GM19463 (cell line): Measurements from ENCODE around the gene LMCD1.

Experiments used
- ATAC-seq: cut with Tn5 transposase; IDR thresholded peaks from one replicate; pipeline ENCODE4 v1.9.1; 2021; ENCODE audit warnings: mild to moderate bottlenecking, moderate library complexity; ENCODE audit not compliant: unreplicated experiment

Gene LMCD1

DNA sequence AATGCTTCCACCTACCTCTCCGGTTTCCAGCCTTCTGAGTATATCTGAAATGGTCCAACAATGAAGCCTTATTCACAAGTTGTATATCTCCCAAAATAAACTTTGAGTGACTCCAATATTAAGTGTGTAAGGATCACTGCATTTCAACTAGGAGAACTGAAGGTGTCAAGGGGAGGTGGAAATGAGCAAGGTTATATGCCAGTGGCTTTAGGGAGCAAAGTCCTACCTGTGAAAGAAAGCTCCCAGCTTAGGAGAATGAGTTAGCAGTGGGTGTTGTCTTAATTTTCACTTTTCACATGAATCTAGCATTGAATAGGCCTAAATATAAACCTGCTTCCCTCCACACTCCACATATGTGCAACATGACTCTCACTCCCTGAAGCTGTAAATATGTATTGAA lies 29.0 kb downstream of the LMCD1 start:
- ATAC-seq: no peak

DNA sequence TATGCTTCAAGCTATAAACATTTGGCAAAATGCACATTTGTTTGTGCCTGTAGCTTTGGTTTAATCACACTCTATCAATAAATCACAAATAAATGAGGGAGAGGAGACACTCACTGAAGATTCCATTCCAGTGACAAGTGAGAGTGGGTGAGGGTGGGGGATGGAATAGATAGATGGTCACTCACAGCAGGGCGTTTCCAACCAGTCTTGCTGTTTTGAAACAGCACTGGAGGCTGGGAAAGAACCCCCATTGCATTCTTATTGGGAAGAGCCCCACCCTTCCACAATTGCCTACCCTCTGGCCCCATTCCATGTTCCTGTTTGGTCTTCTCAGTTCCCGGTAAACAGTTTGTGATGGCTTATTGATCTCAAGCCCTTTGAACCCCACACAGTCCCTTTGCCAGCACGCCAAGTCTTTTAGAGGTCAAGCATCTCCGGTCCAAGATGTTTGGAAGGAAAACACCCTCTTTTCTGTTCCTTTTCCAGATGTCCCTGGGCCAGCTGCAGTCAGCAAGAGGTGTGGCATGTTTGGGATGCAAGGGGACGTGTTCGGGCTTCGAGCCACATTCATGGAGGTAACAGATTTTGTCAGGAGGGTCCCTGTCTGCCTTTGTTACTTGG lies 30.7 kb downstream of the LMCD1 start:
- no peak for ATAC-seq

DNA sequence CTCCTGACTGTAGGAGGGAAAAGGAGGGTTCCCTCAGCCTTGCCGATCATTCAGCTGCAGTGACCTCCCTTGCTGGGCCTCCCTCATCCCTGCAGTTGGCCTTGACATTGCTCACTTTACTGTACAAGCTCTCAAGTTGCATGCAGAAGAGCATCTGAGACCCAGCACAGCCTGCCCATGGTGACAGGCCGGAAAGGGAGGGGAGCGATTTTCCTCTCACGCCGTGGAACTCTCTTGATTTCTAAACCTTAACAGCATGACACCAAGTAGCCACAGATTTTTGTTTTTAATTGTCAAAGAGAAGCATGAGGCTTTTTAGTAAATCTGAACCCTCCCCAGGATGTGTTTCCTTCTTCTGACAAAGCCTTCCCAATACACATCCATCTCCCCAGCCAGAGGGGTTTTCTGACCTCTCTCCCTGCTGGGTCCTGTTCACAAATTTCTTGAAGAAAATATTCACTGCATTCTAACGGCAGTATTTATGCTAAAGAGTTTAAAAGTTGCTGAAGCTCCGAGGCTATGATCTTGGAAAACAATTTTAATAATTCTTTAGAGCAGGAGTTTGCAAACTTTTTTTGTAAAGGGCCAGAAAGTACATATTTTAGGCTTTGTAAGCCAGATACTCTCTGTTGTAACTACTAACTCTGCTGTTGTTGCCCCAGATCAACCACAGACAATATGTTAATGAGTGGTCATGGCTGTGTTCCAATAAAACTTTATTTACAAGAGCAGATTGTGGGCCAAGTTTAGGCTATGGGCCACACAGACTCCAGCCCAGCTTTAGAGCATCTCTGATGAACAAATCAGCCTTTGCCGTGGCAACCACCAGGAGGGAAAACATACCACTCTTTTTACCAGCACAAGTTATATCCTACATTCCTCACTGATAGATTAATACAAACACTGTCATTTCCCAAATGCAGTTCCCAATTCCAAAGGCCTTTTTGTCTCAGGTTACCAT lies 34.8 kb downstream of the LMCD1 start:
- no peak for ATAC-seq

DNA sequence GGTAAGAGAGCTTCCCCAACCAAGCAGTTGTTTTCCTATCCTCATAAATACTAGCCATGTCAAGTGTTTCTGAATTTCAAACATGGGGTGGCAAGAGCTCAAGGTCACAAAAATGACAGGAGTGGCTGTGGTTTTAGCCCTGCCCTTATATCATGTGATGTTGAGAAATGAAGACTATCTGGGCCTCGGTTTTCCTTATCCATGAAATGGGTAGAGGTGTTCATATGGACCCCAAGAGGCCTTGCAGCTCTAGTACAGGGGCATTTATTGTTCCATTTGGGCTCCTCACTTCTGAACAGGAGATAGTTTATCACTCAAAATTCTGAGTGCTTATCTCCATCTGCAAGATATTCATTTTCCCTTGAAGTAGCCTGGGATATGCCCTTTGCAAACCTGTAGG lies 35.8 kb downstream of the LMCD1 start:
- no peak for ATAC-seq

DNA sequence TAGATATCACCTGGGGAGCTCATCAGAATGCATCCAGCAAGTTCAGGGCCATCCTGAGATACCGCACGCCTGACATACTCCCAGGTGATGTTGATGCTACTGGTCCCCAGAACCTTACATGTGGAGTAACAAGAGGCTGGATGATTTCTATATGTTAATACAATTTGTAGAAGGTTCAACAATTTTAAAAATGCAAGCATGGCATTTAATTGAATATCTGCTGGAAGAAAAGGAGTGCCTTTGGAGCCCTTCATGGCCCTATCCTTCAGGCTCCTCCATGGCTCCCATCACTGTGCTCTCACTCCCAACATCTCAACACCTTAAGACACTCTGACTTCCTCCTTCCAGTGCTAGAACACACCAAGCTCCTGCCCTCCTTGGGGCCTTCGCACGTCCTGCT lies 36.6 kb downstream of the LMCD1 start:
- ATAC-seq: no peak

DNA sequence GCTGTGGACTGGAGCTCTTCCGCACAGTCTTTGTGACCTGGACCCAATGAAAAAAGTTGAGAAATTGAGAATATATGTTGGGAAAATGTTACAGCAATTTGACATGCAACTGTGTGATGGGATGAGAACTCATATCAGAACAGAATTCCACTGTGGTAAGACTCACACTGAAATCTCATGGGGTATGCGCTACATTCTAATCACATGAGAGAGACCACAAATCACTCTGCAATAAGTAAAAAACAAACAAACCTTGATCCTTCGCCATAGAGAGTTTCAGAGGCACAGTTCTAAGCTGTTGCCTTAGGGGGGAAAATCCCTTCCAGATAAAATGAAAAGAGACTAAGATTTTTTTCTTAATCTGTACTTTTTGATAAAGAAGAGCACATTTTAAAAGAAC lies 37.3 kb downstream of the LMCD1 start:
- no peak for ATAC-seq

DNA sequence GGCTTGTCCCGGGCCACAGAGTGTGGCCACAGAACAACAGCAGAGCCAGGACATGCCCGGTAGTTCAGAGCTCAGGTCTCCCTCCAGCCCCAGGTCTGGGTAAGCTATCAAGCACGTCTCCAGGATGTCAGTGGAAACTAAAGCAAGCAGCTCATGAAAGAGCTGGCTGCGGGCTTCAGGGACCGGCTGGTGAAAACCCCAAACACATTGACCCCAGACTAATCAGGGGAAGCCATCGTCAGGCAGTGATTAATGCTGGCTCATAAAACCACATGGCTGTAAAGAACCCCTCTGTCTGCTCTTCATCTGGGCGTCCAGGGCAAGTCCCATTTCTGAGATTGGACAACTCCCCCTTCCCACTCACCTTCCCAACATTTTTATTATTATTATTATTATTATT lies 37.8 kb downstream of the LMCD1 start:
- ATAC-seq: no peak

DNA sequence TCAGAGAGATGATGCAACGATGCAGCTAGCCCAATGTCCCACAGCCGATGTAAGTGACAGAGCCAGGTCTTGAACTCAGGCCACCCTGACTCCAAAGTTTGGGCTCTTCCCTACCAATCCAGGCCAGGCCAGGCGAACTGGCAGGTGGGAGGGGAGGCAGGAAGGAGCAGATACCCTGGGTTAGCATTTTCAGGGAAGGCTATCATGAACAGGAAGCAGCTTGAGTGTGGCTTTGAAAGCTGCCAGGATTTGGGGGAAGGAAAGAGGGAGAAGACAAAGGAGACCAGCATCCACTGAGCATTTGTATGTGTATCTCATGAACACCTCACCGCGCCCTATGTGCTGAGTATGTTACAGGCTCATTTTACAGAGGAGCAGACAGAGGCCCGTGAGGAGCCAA lies 38.8 kb downstream of the LMCD1 start:
- no peak for ATAC-seq

GRCh38 chr3:8541486-8541885 lies 39.9 kb downstream of the LMCD1 start:
- no peak for ATAC-seq

GRCh38 chr3:8542190-8543135 lies 40.8 kb downstream of the LMCD1 start:
- ATAC-seq: no peak

DNA sequence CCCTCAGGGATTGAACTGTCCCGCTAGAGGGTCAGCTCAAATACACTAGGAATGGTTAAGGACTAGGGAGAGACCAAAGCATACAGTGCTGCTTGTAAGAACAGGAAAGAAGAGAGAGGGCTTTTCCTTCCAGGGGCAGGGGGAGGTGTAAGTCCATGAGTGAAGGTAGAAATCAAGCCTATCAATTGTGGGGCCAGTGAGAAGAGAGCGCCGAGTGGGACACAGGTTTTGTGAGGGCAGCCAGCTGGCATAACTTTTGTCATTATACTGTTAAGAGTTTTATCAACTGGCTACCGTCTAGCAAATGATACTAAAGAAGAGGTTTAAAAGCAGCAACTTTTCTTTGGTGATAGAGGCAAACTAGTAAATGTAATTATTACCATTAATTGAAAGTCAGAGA lies 45.0 kb downstream of the LMCD1 start:
- no peak for ATAC-seq

GRCh38 chr3:8548502-8549275 lies 47.1 kb downstream of the LMCD1 start:
- ATAC-seq: no peak

DNA sequence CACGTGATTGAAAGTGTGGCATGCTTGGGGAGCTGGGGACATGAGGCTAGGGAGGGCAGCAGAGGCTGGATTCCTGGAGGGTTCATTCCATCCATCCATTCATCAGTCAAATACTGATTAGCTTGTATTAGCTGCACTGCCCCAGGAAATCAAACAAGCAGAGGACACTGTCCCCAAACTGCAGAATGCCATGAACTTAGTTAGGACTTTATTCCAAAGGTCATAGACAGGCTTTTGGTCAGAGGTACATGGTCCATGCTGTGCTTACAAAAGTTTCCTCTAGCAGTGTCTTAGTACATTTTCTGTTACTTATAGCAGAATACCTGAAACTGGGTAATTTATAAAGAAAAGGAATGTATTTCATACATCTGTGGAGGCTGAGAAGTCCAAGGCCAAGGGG lies 47.7 kb downstream of the LMCD1 start:
- ATAC-seq: no peak

- no peak for ATAC-seq
These were observed 49.0 kb downstream of the LMCD1 start for GRCh38 chr3:8550611-8551010.

GRCh38 chr3:8552223-8552762 lies 50.7 kb downstream of the LMCD1 start:
- ATAC-seq: no peak

DNA sequence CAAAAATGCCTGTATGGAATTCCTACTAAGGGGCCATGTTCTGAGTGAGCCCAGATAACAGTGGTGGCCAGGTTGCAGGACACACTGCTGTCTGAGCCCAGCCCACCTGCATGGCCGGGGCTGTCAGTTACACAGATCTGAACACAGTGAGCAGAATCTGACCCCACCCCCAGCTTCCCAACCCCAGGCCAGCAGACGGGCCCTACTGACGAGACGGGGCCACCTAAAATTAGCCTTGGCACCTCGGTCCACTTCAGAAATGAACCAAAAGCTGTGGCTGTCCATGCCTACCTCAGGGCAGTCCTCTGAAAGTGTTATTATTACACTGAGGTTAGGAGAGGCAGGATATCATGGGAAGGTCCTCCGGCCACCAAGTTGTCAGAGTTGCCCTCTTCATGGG lies 51.8 kb downstream of the LMCD1 start:
- no peak for ATAC-seq

GRCh38 chr3:8554696-8555095 lies 53.1 kb downstream of the LMCD1 start:
- ATAC-seq: no peak

- no peak for ATAC-seq
These were observed 53.6 kb downstream of the LMCD1 start for GRCh38 chr3:8555113-8555661.

- ATAC-seq: no peak
These were observed 54.3 kb downstream of the LMCD1 start for GRCh38 chr3:8555725-8556472.
